Gastrocnemius medialis (tissue), 4 donors: Measurements from ENCODE around the gene TNNT2. TPM values are rescaled to one million over a fixed set of nuclear protein-coding genes. Genes with fewer than 3 reads are reported as not detected.

Experiments
- ATAC-seq, 2 donors: fragments of 150-250 bp; one replicate each; pipeline ENCODE4 v1.9.1; 2016
- DNase-seq, 2 donors: peaks; one replicate each; pipeline ENCODE4 v3.0.0-alpha.2; 2019
- H3K27ac ChIP-seq, 4 donors: fragments of 200-600 bp; sonication (generic); 1 replicate in 1 of 4; 2 replicates in 3 of 4; pipeline ENCODE4 v1.5.1; 2016 to 2018; ENCODE audit warnings: mild to moderate bottlenecking in 2 of 4, moderate library complexity in 1 of 4
- H3K27me3 ChIP-seq, 3 donors: fragments of 200-600 bp; sonication (generic) in 2 of 3; 1 replicate in 1 of 3; 2 replicates in 2 of 3; pipeline versions ENCODE4 v1.5.1 to v1.6.0; 2016 to 2019; ENCODE audit warnings: mild to moderate bottlenecking in 1 of 3, moderate library complexity in 1 of 3
- H3K36me3 ChIP-seq, 2 donors: fragments of 200-600 bp; sonication (generic) in 1 of 2; one replicate each; pipeline ENCODE4 v1.5.1; 2017 to 2018
- H3K4me1 ChIP-seq, 2 donors: fragments of 200-600 bp; sonication (generic) in 1 of 2; one replicate each; pipeline ENCODE4 v1.5.1; 2016 to 2017; ENCODE audit warnings: mild to moderate bottlenecking in 2 of 2
- H3K4me3 ChIP-seq, 4 donors: fragments of 200-600 bp; sonication (generic) in 3 of 4; 1 replicate in 1 of 4; 2 replicates in 3 of 4; pipeline ENCODE4 v1.5.1; 2016 to 2019; ENCODE audit warnings: mild to moderate bottlenecking in 2 of 4
- H3K9me3 ChIP-seq, 3 donors: fragments of 200-600 bp; sonication (generic) in 2 of 3; 1 replicate in 1 of 3; 2 replicates in 2 of 3; pipeline ENCODE4 v1.5.1; 2016 to 2019
- CTCF ChIP-seq, 5 experiments: fragments of 450-650 bp in 3 of 5; fragments of 200-600 bp in 2 of 5; sonication (generic) in 2 of 5; IDR thresholded peaks in 4 of 5; conservative IDR thresholded peaks in 1 of 5; 1 replicate in 4 of 5; 2 replicates in 1 of 5; pipeline ENCODE4 v1.5.1; 2016 to 2019; ENCODE audit warnings: antibody characterized with exemption in 5 of 5, mild to moderate bottlenecking in 3 of 5, moderate library complexity in 3 of 5
- POLR2A ChIP-seq, 2 donors: fragments of 450-650 bp; IDR thresholded peaks; one replicate each; pipeline ENCODE4 v1.6.1; 2017; ENCODE audit warnings: antibody characterized with exemption in 2 of 2, mild to moderate bottlenecking in 2 of 2, moderate library complexity in 2 of 2
- in situ Hi-C, 4 donors: fragments of 200-750 bp; cut with MboI; loops; one replicate each; pipeline versions ENCODE4 v1.15.0 to v1.8.0; 2017; ENCODE audit warnings: low sequenced_read_pairs in 4 of 4
- intact Hi-C: fragments of 100-400 bp; cut with DNase I; formaldehyde crosslinking; loops from one replicate; pipeline ENCODE4 v1.15.1; 2023; ENCODE audit warnings: low total_unique reads
- total RNA-seq, 4 donors: library from RNA; depleted of rRNA; stranded (reverse); fragments of >200 nt; gene quantifications; one replicate each; pipeline versions ENCODE4 v1.1.0 to v1.2.3, GENCODE V29; 2016

The TNNT2 gene
- total RNA-seq, 4 donors from 2014 or later, result 0.39 to 14.8 (median 6.7) TPM; not detected in 1

GRCh38 chr1:201351617-201352016 lies 25.9 kb downstream of the TNNT2 start:
- TF ChIP-seq POLR2A (IDR thresholded peaks at IDR 0.05) (no peak), CTCF (IDR thresholded peaks at IDR 0.05 in 4 of 5, conservative IDR thresholded peaks at IDR 0.05 in 1 of 5) (no peak)
- no peak for ATAC-seq
- intact Hi-C loops, result no loop called here
- Histone ChIP-seq H3K27ac (no peak overlapping the region), H3K36me3 (no peaks in the 10 kb centered on the region), H3K9me3 (no peaks in the 10 kb centered on the region), H3K4me1 (no peaks in the 10 kb centered on the region), H3K27me3 (no peaks in the 10 kb centered on the region), H3K4me3 (no peak overlapping the region)
- in situ Hi-C loops, result loop anchor here (10.0 to 25.0 kb wide), 2 partner anchors 87 to 89 kb away; no protein-coding TSS in a partner anchor
- DNase-seq, result no peak

GRCh38 chr1:201350884-201351283 lies 26.6 kb downstream of the TNNT2 start:
- ATAC-seq (no peak), DNase-seq (no peak)
- Histone ChIP-seq H3K4me1 (no peaks in the 10 kb centered on the region), H3K36me3 (no peaks in the 10 kb centered on the region), H3K9me3 (no peaks in the 10 kb centered on the region), H3K4me3 (no peak overlapping the region), H3K27ac (no peak overlapping the region), H3K27me3 (no peaks in the 10 kb centered on the region)
- in situ Hi-C loops, result loop anchor here (10.0 to 25.0 kb wide), 2 partner anchors 86 to 89 kb away; no protein-coding TSS in a partner anchor
- TF ChIP-seq CTCF (IDR thresholded peaks at IDR 0.05 in 4 of 5, conservative IDR thresholded peaks at IDR 0.05 in 1 of 5), result no peak
- TF ChIP-seq POLR2A (IDR thresholded peaks at IDR 0.05), result no peak
- intact Hi-C loops, result no loop called here

GRCh38 chr1:201350361-201350725 lies 27.1 kb downstream of the TNNT2 start:
- in situ Hi-C loops, result loop anchor here (10.0 to 25.0 kb wide), 2 partner anchors 86 to 88 kb away; no protein-coding TSS in a partner anchor
- DNase-seq (no peak), ATAC-seq (no peak)
- no peak for TF ChIP-seq POLR2A (IDR thresholded peaks at IDR 0.05)
- H3K9me3 ChIP-seq, result no peaks in the 10 kb centered on the region
- no peaks in the 10 kb centered on the region for H3K27me3 ChIP-seq
- no peak overlapping the region for H3K27ac ChIP-seq
- H3K36me3 ChIP-seq, result no peaks in the 10 kb centered on the region
- no peak overlapping the region for H3K4me3 ChIP-seq
- intact Hi-C loops, result no loop called here
- no peaks in the 10 kb centered on the region for H3K4me1 ChIP-seq

- intact Hi-C loops (loop anchor here (5.0 kb wide), 1 partner anchor 42 kb away; no protein-coding TSS in a partner anchor), in situ Hi-C loops (no loop called here)
- TF ChIP-seq POLR2A (IDR thresholded peaks at IDR 0.05) (no peak), CTCF (IDR thresholded peaks at IDR 0.05 in 4 of 5, conservative IDR thresholded peaks at IDR 0.05 in 1 of 5) (no peak)
- no peak for ATAC-seq
- Histone ChIP-seq H3K9me3 (no peaks in the 10 kb centered on the region), H3K27ac (no peak overlapping the region), H3K36me3 (no peaks in the 10 kb centered on the region), H3K4me3 (no peak overlapping the region), H3K4me1 (no peaks in the 10 kb centered on the region), H3K27me3 (no peaks in the 10 kb centered on the region)
- DNase-seq, result no peak
Measured at GRCh38 chr1:201349092-201349491, 28.4 kb downstream of the TNNT2 start.

- Histone ChIP-seq H3K4me3 (no peak overlapping the region), H3K4me1 (no peaks in the 10 kb centered on the region), H3K36me3 (no peaks in the 10 kb centered on the region), H3K27ac (no peak overlapping the region), H3K9me3 (no peaks in the 10 kb centered on the region), H3K27me3 (no peaks in the 10 kb centered on the region)
- DNase-seq, result no peak
- peak in 1 of 2 donors; percentile 45 for ATAC-seq
- peak; percentile 18 to 58 (median 49) for TF ChIP-seq CTCF (IDR thresholded peaks at IDR 0.05 in 4 of 5, conservative IDR thresholded peaks at IDR 0.05 in 1 of 5)
- no peak for TF ChIP-seq POLR2A (IDR thresholded peaks at IDR 0.05)
- in situ Hi-C loops, result no loop called here
- intact Hi-C loops, result loop anchor here (5.0 kb wide), 1 partner anchor 41 kb away; no protein-coding TSS in a partner anchor
Measured at GRCh38 chr1:201348211-201348566, 29.3 kb downstream of the TNNT2 start.
